CD4-positive, CD25-positive, alpha-beta regulatory T cell (primary cell): ENCODE results near the gene GOLGA6L1. TPM values are rescaled to one million over a fixed set of nuclear protein-coding genes. Genes with fewer than 3 reads are reported as not detected.
"Not testable (repeated sequence)": the region's sequence is repeated elsewhere in the genome, so short reads cannot be mapped to it uniquely, and the experiment has no call there.

Source experiments
- ATAC-seq, 2 donors: fragments of 150-1000 bp; cut with Tn5 transposase; one replicate each; pipeline ENCODE4 v1.10.0; 2021; ENCODE audit warnings: low read depth in 2 of 2, moderate number of reproducible peaks in 2 of 2, moderate library complexity in 1 of 2
- DNase-seq, 3 donors: peaks; one replicate each; pipeline versions ENCODE4 v3.0.0 to v3.0.0-alpha.2; 2012 to 2022; ENCODE audit warnings: mixed read lengths in 1 of 3
- H3K27ac ChIP-seq: one replicate; pipeline ENCODE4 v1.7.0; 2013; ENCODE audit warnings: mild to moderate bottlenecking, low read length; ENCODE audit not compliant: insufficient read depth, poor library complexity, severe bottlenecking
- H3K27me3 ChIP-seq: one replicate; pipeline ENCODE4 v1.7.0; 2013; ENCODE audit warnings: low read length; ENCODE audit not compliant: control insufficient read depth, insufficient read depth
- H3K36me3 ChIP-seq: one replicate; pipeline ENCODE4 v1.7.0; 2013; ENCODE audit warnings: mild to moderate bottlenecking, low read length, moderate library complexity; ENCODE audit not compliant: control insufficient read depth, insufficient read depth
- H3K4me1 ChIP-seq: 2 replicates; pipeline ENCODE4 v1.7.0; 2013; ENCODE audit warnings: mild to moderate bottlenecking, low read length; ENCODE audit not compliant: insufficient read depth, control insufficient read depth, poor library complexity, severe bottlenecking
- H3K4me3 ChIP-seq: one replicate; pipeline ENCODE4 v1.7.0; 2013; ENCODE audit warnings: low read depth, mild to moderate bottlenecking, low read length, moderate library complexity
- H3K9me3 ChIP-seq, 2 experiments: 1 replicate in 1 of 2; 2 replicates in 1 of 2; pipeline ENCODE4 v1.7.0; 2013; ENCODE audit warnings: low read length in 2 of 2, mild to moderate bottlenecking in 1 of 2, moderate library complexity in 1 of 2; ENCODE audit not compliant: control insufficient read depth in 2 of 2
- H3K27ac Mint-ChIP-seq, 3 donors: one replicate each; pipeline ENCODE4 v1.8.0; 2020 to 2022; ENCODE audit warnings: mild to moderate bottlenecking in 3 of 3, mixed read lengths in 3 of 3, moderate library complexity in 2 of 3
- H3K27me3 Mint-ChIP-seq: one replicate; pipeline ENCODE4 v1.8.0; 2022; ENCODE audit warnings: mild to moderate bottlenecking, mixed read lengths
- H3K36me3 Mint-ChIP-seq: one replicate; pipeline ENCODE4 v1.8.0; 2020; ENCODE audit warnings: mixed read lengths
- H3K4me1 Mint-ChIP-seq, 4 donors: one replicate each; pipeline ENCODE4 v1.8.0; 2020 to 2022; ENCODE audit warnings: mixed read lengths in 4 of 4, mild to moderate bottlenecking in 1 of 4
- H3K4me3 Mint-ChIP-seq, 4 donors: one replicate each; pipeline ENCODE4 v1.8.0; 2020 to 2022; ENCODE audit warnings: mild to moderate bottlenecking in 4 of 4, mixed read lengths in 4 of 4, moderate library complexity in 3 of 4
- H3K9me3 Mint-ChIP-seq, 7 donors: one replicate each; pipeline ENCODE4 v1.8.0; 2020 to 2022; ENCODE audit warnings: mixed read lengths in 7 of 7, mild to moderate bottlenecking in 3 of 7, moderate library complexity in 2 of 7
- polyA plus RNA-seq, 4 donors: library from polyadenylated mRNA; unstranded; fragments of 300-500 nt; fragmentation: Illumina TruSeq; gene quantifications; one replicate each; pipeline ENCODE4 v1.2.3, GENCODE V29; 2021
- total RNA-seq: library from RNA; stranded (reverse); gene quantifications from one replicate; pipeline ENCODE4 v1.2.3, GENCODE V29; 2022

The GOLGA6L1 gene
- total RNA-seq (not detected), polyA plus RNA-seq (not detected)

- not testable (repeated sequence) for H3K36me3 ChIP-seq, H3K4me3 Mint-ChIP-seq, H3K27me3 ChIP-seq, ATAC-seq, H3K27ac Mint-ChIP-seq, H3K4me1 Mint-ChIP-seq, H3K4me3 ChIP-seq, H3K4me1 ChIP-seq, DNase-seq, H3K9me3 Mint-ChIP-seq, H3K27ac ChIP-seq, H3K36me3 Mint-ChIP-seq, H3K27me3 Mint-ChIP-seq, H3K9me3 ChIP-seq
Measured at GRCh38 chr15:23136722-23137121, at the start of gene GOLGA6L1. Gene GOLGA6L1, minus strand, starts transcription at chr15:23136822. Its CDS starts 91 bp downstream, at chr15:23136731.

- H3K4me3 ChIP-seq, H3K27ac Mint-ChIP-seq, H3K27me3 Mint-ChIP-seq, H3K36me3 Mint-ChIP-seq, H3K4me3 Mint-ChIP-seq, H3K4me1 Mint-ChIP-seq, DNase-seq, H3K4me1 ChIP-seq, ATAC-seq, H3K27me3 ChIP-seq, H3K27ac ChIP-seq, H3K9me3 ChIP-seq, H3K36me3 ChIP-seq, H3K9me3 Mint-ChIP-seq: not testable (repeated sequence)
Measured at GRCh38 chr15:23181201-23181600, 44.6 kb upstream of the GOLGA6L1 start.

- not testable (repeated sequence) for H3K36me3 Mint-ChIP-seq, H3K36me3 ChIP-seq, H3K9me3 Mint-ChIP-seq, H3K27me3 Mint-ChIP-seq, H3K9me3 ChIP-seq, H3K4me1 ChIP-seq, H3K27ac Mint-ChIP-seq, ATAC-seq, DNase-seq, H3K4me1 Mint-ChIP-seq, H3K27ac ChIP-seq, H3K27me3 ChIP-seq, H3K4me3 Mint-ChIP-seq, H3K4me3 ChIP-seq
Measured at GRCh38 chr15:23180547-23180927, 43.9 kb upstream of the GOLGA6L1 start.

- H3K27me3 ChIP-seq, H3K9me3 ChIP-seq, H3K4me3 Mint-ChIP-seq, DNase-seq, ATAC-seq, H3K27me3 Mint-ChIP-seq, H3K4me1 ChIP-seq, H3K4me3 ChIP-seq, H3K9me3 Mint-ChIP-seq, H3K27ac Mint-ChIP-seq, H3K36me3 ChIP-seq, H3K36me3 Mint-ChIP-seq, H3K4me1 Mint-ChIP-seq, H3K27ac ChIP-seq: not testable (repeated sequence)
Measured at GRCh38 chr15:23179768-23180546, 43.3 kb upstream of the GOLGA6L1 start.

- not testable (repeated sequence) for H3K4me3 ChIP-seq, H3K27ac ChIP-seq, H3K9me3 ChIP-seq, H3K27me3 Mint-ChIP-seq, H3K9me3 Mint-ChIP-seq, ATAC-seq, DNase-seq, H3K36me3 ChIP-seq, H3K27me3 ChIP-seq, H3K36me3 Mint-ChIP-seq, H3K4me1 ChIP-seq, H3K4me3 Mint-ChIP-seq, H3K27ac Mint-ChIP-seq, H3K4me1 Mint-ChIP-seq
Measured at GRCh38 chr15:23176683-23177082, 40.1 kb upstream of the GOLGA6L1 start.

GRCh38 chr15:23175606-23176005, 39.0 kb upstream of the GOLGA6L1 start:
- not testable (repeated sequence) for H3K4me1 ChIP-seq, H3K9me3 ChIP-seq, H3K27me3 ChIP-seq, H3K4me3 ChIP-seq, H3K27ac Mint-ChIP-seq, H3K4me3 Mint-ChIP-seq, ATAC-seq, H3K36me3 Mint-ChIP-seq, H3K4me1 Mint-ChIP-seq, H3K27me3 Mint-ChIP-seq, DNase-seq, H3K36me3 ChIP-seq, H3K9me3 Mint-ChIP-seq, H3K27ac ChIP-seq

- H3K4me3 Mint-ChIP-seq, H3K9me3 ChIP-seq, H3K27ac Mint-ChIP-seq: not testable (repeated sequence)
Measured at GRCh38 chr15:23174609-23175140, 38.1 kb upstream of the GOLGA6L1 start.

GRCh38 chr15:23132787-23133186, 3.8 kb downstream of the GOLGA6L1 start:
- not testable (repeated sequence) for DNase-seq, H3K27me3 Mint-ChIP-seq, H3K27me3 ChIP-seq, H3K4me3 Mint-ChIP-seq, H3K36me3 Mint-ChIP-seq, ATAC-seq, H3K4me3 ChIP-seq, H3K4me1 Mint-ChIP-seq, H3K36me3 ChIP-seq, H3K27ac Mint-ChIP-seq, H3K9me3 ChIP-seq, H3K4me1 ChIP-seq, H3K27ac ChIP-seq, H3K9me3 Mint-ChIP-seq

More at GRCh38 chr15:23174609-23175140, 38.1 kb upstream of the GOLGA6L1 start:
- not testable (repeated sequence) for ATAC-seq, H3K27me3 ChIP-seq, H3K4me1 ChIP-seq, H3K27ac ChIP-seq, H3K36me3 Mint-ChIP-seq, H3K27me3 Mint-ChIP-seq, H3K4me3 ChIP-seq, H3K9me3 Mint-ChIP-seq, DNase-seq, H3K36me3 ChIP-seq, H3K4me1 Mint-ChIP-seq
